Measurements from ENCODE around the gene TOMM70. TPM values are rescaled to one million over a fixed set of nuclear protein-coding genes. Genes with fewer than 3 reads are reported as not detected.

The TOMM70 gene
- total and polyA plus RNA-seq, 2 donors from 2014 or later: 27.6 to 42.7 TPM

GRCh38 chr3:100423611-100424010, 22.7 kb upstream of the TOMM70 start:
- TF ChIP-seq CTCF (IDR thresholded peaks at IDR 0.05; ENCODE audit: borderline replicate concordance, extremely low read depth, insufficient read depth): no peak
- no peaks in the 10 kb centered on the region for H3K9me3 ChIP-seq (ENCODE audit: control insufficient read depth in 2 of 3, insufficient read depth in 1 of 3, low read length in 3 of 3)
- DNase-seq (no peak), FAIRE-seq (no peak)
- no peaks in the 10 kb centered on the region for H3K36me3 ChIP-seq (ENCODE audit: control insufficient read depth in 2 of 3, insufficient read depth in 3 of 3, low read length in 3 of 3)
- no peak overlapping the region for H3K9ac ChIP-seq (ENCODE audit: low read length in 3 of 3)
- H3K27ac ChIP-seq (ENCODE audit: low read depth in 2 of 2, low read length in 2 of 2): no peak overlapping the region
- H3K27me3 ChIP-seq (ENCODE audit: control insufficient read depth, insufficient read depth, low read length): no peaks in the 10 kb centered on the region
- intact Hi-C loops (cut with DNase I): no loop called here
- H3K4me1 ChIP-seq (ENCODE audit: control insufficient read depth in 2 of 3, insufficient read depth in 2 of 3, low read depth in 1 of 3, low read length in 3 of 3): peaks cover 0 to 17% (median 4%) of the 10 kb centered on the region in 3 donors
- H3K4me3 ChIP-seq (ENCODE audit: low read length in 3 of 3): no peak overlapping the region

- intact Hi-C loops (cut with DNase I): no loop called here
- TF ChIP-seq CTCF (IDR thresholded peaks at IDR 0.05; ENCODE audit: borderline replicate concordance, extremely low read depth, insufficient read depth): no peak
- H3K27me3 ChIP-seq (ENCODE audit: control insufficient read depth, insufficient read depth, low read length): no peaks in the 10 kb centered on the region
- H3K36me3 ChIP-seq (ENCODE audit: control insufficient read depth in 2 of 3, insufficient read depth in 3 of 3, low read length in 3 of 3): no peaks in the 10 kb centered on the region
- peaks cover 0 to 14% (median 4%) of the 10 kb centered on the region in 3 donors for H3K4me1 ChIP-seq (ENCODE audit: control insufficient read depth in 2 of 3, insufficient read depth in 2 of 3, low read depth in 1 of 3, low read length in 3 of 3)
- no peaks in the 10 kb centered on the region for H3K9me3 ChIP-seq (ENCODE audit: control insufficient read depth in 2 of 3, insufficient read depth in 1 of 3, low read length in 3 of 3)
- H3K4me3 ChIP-seq (ENCODE audit: low read length in 3 of 3): no peak overlapping the region
- FAIRE-seq (no peak), DNase-seq (no peak)
- no peak overlapping the region for H3K27ac ChIP-seq (ENCODE audit: low read depth in 2 of 2, low read length in 2 of 2)
- H3K9ac ChIP-seq (ENCODE audit: low read length in 3 of 3): no peak overlapping the region
These were observed 20.0 kb upstream of the TOMM70 start for GRCh38 chr3:100420885-100421284.

GRCh38 chr3:100419406-100419805, 18.5 kb upstream of the TOMM70 start:
- FAIRE-seq (no peak), DNase-seq (no peak)
- no peak overlapping the region for H3K27ac ChIP-seq (ENCODE audit: low read depth in 2 of 2, low read length in 2 of 2)
- H3K9ac ChIP-seq (ENCODE audit: low read length in 3 of 3): no peak overlapping the region
- peaks cover 0 to 1% (median 0%) of the 10 kb centered on the region in 3 donors for H3K4me1 ChIP-seq (ENCODE audit: control insufficient read depth in 2 of 3, insufficient read depth in 2 of 3, low read depth in 1 of 3, low read length in 3 of 3)
- no peak for TF ChIP-seq CTCF (IDR thresholded peaks at IDR 0.05; ENCODE audit: borderline replicate concordance, extremely low read depth, insufficient read depth)
- H3K36me3 ChIP-seq (ENCODE audit: control insufficient read depth in 2 of 3, insufficient read depth in 3 of 3, low read length in 3 of 3): no peaks in the 10 kb centered on the region
- H3K27me3 ChIP-seq (ENCODE audit: control insufficient read depth, insufficient read depth, low read length): no peaks in the 10 kb centered on the region
- no peaks in the 10 kb centered on the region for H3K9me3 ChIP-seq (ENCODE audit: control insufficient read depth in 2 of 3, insufficient read depth in 1 of 3, low read length in 3 of 3)
- no peak overlapping the region for H3K4me3 ChIP-seq (ENCODE audit: low read length in 3 of 3)
- intact Hi-C loops (cut with DNase I): no loop called here

- Histone ChIP-seq H3K27me3 (ENCODE audit: control insufficient read depth, insufficient read depth, low read length) (no peaks in the 10 kb centered on the region), H3K4me1 (ENCODE audit: control insufficient read depth in 2 of 3, insufficient read depth in 2 of 3, low read depth in 1 of 3, low read length in 3 of 3) (no peaks in the 10 kb centered on the region), H3K9me3 (ENCODE audit: control insufficient read depth in 2 of 3, insufficient read depth in 1 of 3, low read length in 3 of 3) (no peaks in the 10 kb centered on the region), H3K27ac (ENCODE audit: low read depth in 2 of 2, low read length in 2 of 2) (no peak overlapping the region), H3K9ac (ENCODE audit: low read length in 3 of 3) (no peak overlapping the region), H3K4me3 (ENCODE audit: low read length in 3 of 3) (no peak overlapping the region), H3K36me3 (ENCODE audit: control insufficient read depth in 2 of 3, insufficient read depth in 3 of 3, low read length in 3 of 3) (no peaks in the 10 kb centered on the region)
- intact Hi-C loops (cut with DNase I): no loop called here
- DNase-seq (no peak), FAIRE-seq (no peak)
- no peak for TF ChIP-seq CTCF (IDR thresholded peaks at IDR 0.05; ENCODE audit: borderline replicate concordance, extremely low read depth, insufficient read depth)
These were observed 16.0 kb upstream of the TOMM70 start for GRCh38 chr3:100416863-100417262.
